ENCODE data around the gene NRF1. TPM values are rescaled to one million over a fixed set of nuclear protein-coding genes. Genes with fewer than 3 reads are reported as not detected.

Gene NRF1
- total RNA-seq, 1 donor from 2014 or later: 18.1 TPM

DNA sequence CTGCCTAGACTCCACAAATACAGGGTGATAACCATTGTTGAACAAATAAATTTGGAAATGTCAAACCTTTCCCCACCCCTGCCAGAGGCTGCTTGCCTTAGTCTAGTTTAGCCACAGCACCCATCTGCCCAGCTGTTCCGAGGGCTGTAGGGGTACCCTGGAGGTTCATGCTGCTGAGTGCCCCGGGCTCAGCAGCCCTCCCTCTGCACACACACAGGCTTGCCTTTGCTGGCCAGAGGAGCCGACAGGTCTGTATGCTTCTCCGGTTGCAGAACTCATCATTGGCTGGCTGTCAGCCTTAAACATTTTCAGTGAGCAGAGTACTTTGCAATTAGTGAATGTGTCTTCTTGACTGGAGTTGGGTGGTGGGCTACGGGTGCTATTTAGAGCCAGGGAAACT, 122.9 kb downstream of the NRF1 start:
- no peak overlapping the region for H3K27ac Mint-ChIP-seq (ENCODE audit: unreplicated experiment)
- no peaks in the 10 kb centered on the region for H3K9me3 Mint-ChIP-seq (ENCODE audit: unreplicated experiment)
- no peak overlapping the region for H3K4me3 Mint-ChIP-seq (ENCODE audit: unreplicated experiment)
- DNase-seq (ENCODE audit: low spot score): no peak
- no peaks in the 10 kb centered on the region for H3K27me3 Mint-ChIP-seq (ENCODE audit: unreplicated experiment)
- H3K36me3 Mint-ChIP-seq (ENCODE audit: low read depth, unreplicated experiment): peaks cover 7% of the 10 kb centered on the region
- no peaks in the 10 kb centered on the region for H3K4me1 Mint-ChIP-seq (ENCODE audit: unreplicated experiment)
- TF ChIP-seq, protein P1, sequence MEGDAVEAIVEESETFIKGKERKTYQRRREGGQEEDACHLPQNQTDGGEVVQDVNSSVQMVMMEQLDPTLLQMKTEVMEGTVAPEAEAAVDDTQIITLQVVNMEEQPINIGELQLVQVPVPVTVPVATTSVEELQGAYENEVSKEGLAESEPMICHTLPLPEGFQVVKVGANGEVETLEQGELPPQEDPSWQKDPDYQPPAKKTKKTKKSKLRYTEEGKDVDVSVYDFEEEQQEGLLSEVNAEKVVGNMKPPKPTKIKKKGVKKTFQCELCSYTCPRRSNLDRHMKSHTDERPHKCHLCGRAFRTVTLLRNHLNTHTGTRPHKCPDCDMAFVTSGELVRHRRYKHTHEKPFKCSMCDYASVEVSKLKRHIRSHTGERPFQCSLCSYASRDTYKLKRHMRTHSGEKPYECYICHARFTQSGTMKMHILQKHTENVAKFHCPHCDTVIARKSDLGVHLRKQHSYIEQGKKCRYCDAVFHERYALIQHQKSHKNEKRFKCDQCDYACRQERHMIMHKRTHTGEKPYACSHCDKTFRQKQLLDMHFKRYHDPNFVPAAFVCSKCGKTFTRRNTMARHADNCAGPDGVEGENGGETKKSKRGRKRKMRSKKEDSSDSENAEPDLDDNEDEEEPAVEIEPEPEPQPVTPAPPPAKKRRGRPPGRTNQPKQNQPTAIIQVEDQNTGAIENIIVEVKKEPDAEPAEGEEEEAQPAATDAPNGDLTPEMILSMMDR (IDR thresholded peaks at IDR 0.05; ENCODE audit: unreplicated experiment): no peak

DNA sequence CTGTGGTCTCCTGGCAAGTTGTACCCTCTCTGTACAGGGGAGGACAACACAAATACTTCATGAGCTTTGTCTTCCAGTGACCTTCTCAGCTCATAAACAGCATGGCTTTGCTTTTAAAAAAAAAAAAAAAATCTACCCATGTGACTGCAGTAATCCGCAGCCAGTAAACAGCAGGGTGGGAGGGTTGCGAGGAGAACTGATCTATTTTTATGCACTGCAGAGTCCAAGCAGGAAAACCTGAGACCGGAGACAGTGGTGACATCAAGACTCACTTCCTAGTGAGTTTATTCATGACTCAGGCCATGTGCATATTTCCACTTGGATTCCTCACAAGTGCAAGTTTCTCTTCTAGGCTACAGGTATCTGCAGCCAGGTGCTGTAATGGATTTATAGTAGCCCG, 127.9 kb downstream of the NRF1 start:
- Mint-ChIP-seq H3K36me3 (ENCODE audit: low read depth, unreplicated experiment) (peaks cover 3% of the 10 kb centered on the region), H3K4me1 (ENCODE audit: unreplicated experiment) (no peaks in the 10 kb centered on the region), H3K4me3 (ENCODE audit: unreplicated experiment) (no peak overlapping the region), H3K9me3 (ENCODE audit: unreplicated experiment) (no peaks in the 10 kb centered on the region), H3K27me3 (ENCODE audit: unreplicated experiment) (no peaks in the 10 kb centered on the region), H3K27ac (ENCODE audit: unreplicated experiment) (no peak overlapping the region)
- DNase-seq (ENCODE audit: low spot score): no peak
- TF ChIP-seq, protein P1 (IDR thresholded peaks at IDR 0.05; ENCODE audit: unreplicated experiment): no peak

DNA sequence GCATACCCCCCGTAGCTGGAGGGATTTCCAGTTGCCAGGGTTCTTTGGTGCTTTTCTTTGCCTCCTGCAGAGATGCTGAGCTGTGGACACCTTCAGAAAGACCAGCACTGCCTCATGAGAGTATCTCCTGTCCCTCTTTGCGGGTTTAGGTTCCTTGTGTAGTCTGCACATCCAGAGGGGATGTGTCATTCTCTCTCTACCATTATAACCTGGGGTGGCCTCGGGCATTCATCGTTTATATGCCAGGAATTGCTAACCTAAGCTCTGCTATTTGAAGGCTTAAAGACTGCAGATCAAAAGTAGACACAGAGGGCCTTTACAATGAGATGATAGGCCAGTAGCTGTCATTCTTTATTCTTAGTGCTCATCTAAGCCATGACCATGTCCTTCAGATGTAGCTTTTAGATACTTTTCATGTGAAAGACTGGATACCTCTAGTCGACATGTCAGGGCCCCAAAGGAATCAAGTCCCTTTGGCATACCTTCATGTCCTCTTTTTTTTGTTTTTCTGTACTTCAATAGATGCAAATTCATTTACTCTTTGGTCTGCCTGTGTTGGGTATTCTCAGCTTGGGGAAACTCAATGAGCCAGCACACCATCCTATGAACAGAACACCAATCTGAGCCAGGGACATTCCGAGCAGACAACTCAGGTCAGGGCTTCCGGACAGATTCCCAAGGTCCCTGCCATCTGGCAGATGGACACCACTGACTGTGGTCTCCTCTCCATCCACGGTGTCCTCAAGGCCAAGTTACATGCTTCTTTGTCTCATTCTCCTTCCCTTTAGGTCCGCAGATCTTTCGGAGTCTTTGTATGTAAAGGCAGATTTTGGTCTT, 129.3 kb downstream of the NRF1 start:
- H3K4me1 Mint-ChIP-seq (ENCODE audit: unreplicated experiment): no peaks in the 10 kb centered on the region
- H3K36me3 Mint-ChIP-seq (ENCODE audit: low read depth, unreplicated experiment): peaks cover 3% of the 10 kb centered on the region
- no peak for DNase-seq (ENCODE audit: low spot score)
- TF ChIP-seq, protein P1 (IDR thresholded peaks at IDR 0.05; ENCODE audit: unreplicated experiment): no peak
- no peaks in the 10 kb centered on the region for H3K27me3 Mint-ChIP-seq (ENCODE audit: unreplicated experiment)
- H3K27ac Mint-ChIP-seq (ENCODE audit: unreplicated experiment): no peak overlapping the region
- no peak overlapping the region for H3K4me3 Mint-ChIP-seq (ENCODE audit: unreplicated experiment)
- H3K9me3 Mint-ChIP-seq (ENCODE audit: unreplicated experiment): no peaks in the 10 kb centered on the region

DNA sequence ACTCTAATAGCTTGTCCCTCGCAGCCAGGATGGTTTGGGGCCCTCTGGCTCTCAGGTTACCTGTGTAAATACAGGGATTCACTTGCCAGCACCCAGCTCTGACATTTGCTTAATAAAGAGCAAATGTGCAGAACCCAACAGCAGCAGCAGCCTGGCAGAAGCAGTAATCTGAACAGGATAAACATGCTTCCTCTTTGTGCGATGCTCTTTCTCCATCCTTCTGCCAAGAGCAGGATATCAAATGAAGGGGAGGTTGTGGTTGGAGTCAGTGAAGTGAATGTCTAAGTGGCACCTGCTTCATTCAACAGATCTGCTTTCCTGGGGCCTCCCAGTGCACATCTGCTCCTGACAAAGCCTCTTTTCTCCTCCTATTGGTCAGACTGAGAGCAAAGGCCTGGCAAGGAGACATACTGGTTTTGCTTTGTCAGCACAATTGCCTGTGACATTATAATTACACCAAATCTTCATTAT, 130.3 kb downstream of the NRF1 start:
- Mint-ChIP-seq H3K27ac (ENCODE audit: unreplicated experiment) (no peak overlapping the region), H3K9me3 (ENCODE audit: unreplicated experiment) (no peaks in the 10 kb centered on the region), H3K4me1 (ENCODE audit: unreplicated experiment) (peaks cover 7% of the 10 kb centered on the region), H3K36me3 (ENCODE audit: low read depth, unreplicated experiment) (peaks cover 3% of the 10 kb centered on the region), H3K4me3 (ENCODE audit: unreplicated experiment) (no peak overlapping the region), H3K27me3 (ENCODE audit: unreplicated experiment) (no peaks in the 10 kb centered on the region)
- TF ChIP-seq, protein P1 (IDR thresholded peaks at IDR 0.05; ENCODE audit: unreplicated experiment): no peak
- no peak for DNase-seq (ENCODE audit: low spot score)

DNA sequence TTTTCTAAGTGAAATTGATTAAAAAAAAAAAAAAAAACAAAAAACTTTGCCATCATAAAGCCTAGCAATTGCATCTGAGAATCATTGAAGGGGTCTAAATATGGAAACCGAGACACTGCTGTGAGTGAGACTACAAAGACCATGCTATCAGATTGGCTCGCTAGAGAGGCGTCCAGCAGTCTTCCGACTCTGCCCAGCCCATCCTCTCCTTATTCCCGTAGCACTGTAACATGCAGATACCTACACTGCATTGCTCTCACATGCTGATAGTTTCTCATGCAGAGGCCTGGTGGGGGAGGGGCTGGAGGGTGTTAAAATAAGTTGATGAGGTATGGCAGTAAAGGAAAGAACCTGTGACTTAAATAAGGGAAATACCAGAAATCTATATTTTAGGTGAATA, 130.7 kb downstream of the NRF1 start:
- no peaks in the 10 kb centered on the region for H3K27me3 Mint-ChIP-seq (ENCODE audit: unreplicated experiment)
- peaks cover 3% of the 10 kb centered on the region for H3K36me3 Mint-ChIP-seq (ENCODE audit: low read depth, unreplicated experiment)
- no peaks in the 10 kb centered on the region for H3K9me3 Mint-ChIP-seq (ENCODE audit: unreplicated experiment)
- H3K27ac Mint-ChIP-seq (ENCODE audit: unreplicated experiment): no peak overlapping the region
- peaks cover 7% of the 10 kb centered on the region for H3K4me1 Mint-ChIP-seq (ENCODE audit: unreplicated experiment)
- H3K4me3 Mint-ChIP-seq (ENCODE audit: unreplicated experiment): no peak overlapping the region
- no peak for DNase-seq (ENCODE audit: low spot score)
- TF ChIP-seq, protein P1 (IDR thresholded peaks at IDR 0.05; ENCODE audit: unreplicated experiment): no peak
